MCF 10A (cell line): ENCODE results near the gene CNPY1. TPM values are rescaled to one million over a fixed set of nuclear protein-coding genes. Genes with fewer than 3 reads are reported as not detected.

Experiments
- BruUV-seq: library from RNA; stranded (reverse); fragments of 400-500 nt; replicated peaks from 2 replicates; lab custom pipeline; 2021; lab: Mats Ljungman, UMichigan
- CTCF ChIA-PET: fragments of 300-600 bp; sonication (Branson Sonifier 250); formaldehyde crosslinking; extraction: SDS; loops from one replicate; lab custom pipeline; 2021; ENCODE audit warnings: antibody characterized with exemption, inconsistent platforms; lab: Yijun Ruan, JAX
- POLR2A ChIA-PET: fragments of 300-600, 350-650 bp; sonication (Branson Sonifier 250); formaldehyde crosslinking; extraction: SDS; loops from one replicate; lab custom pipeline; 2020; ENCODE audit warnings: antibody characterized with exemption, inconsistent platforms; lab: Yijun Ruan, JAX
- DNase-seq: peaks from one replicate; pipeline ENCODE4 v3.0.0-alpha.2; 2018; ENCODE audit not compliant: unreplicated experiment
- H3K27ac Mint-ChIP-seq: one replicate; pipeline ENCODE4 v1.8.0; 2022; ENCODE audit warnings: mild to moderate bottlenecking, low read depth, mixed read lengths; ENCODE audit not compliant: unreplicated experiment
- H3K27me3 Mint-ChIP-seq: one replicate; pipeline ENCODE4 v1.8.0; 2022; ENCODE audit warnings: mixed read lengths; ENCODE audit not compliant: insufficient read depth, unreplicated experiment
- H3K36me3 Mint-ChIP-seq: one replicate; pipeline ENCODE4 v1.8.0; 2022; ENCODE audit warnings: mild to moderate bottlenecking, moderate library complexity, mixed read lengths; ENCODE audit not compliant: insufficient read depth, unreplicated experiment
- H3K4me1 Mint-ChIP-seq: one replicate; pipeline ENCODE4 v1.8.0; 2022; ENCODE audit warnings: mixed read lengths; ENCODE audit not compliant: insufficient read depth, unreplicated experiment
- H3K4me3 Mint-ChIP-seq: one replicate; pipeline ENCODE4 v1.8.0; 2022; ENCODE audit warnings: mild to moderate bottlenecking, moderate library complexity, mixed read lengths; ENCODE audit not compliant: unreplicated experiment
- H3K9me3 Mint-ChIP-seq: one replicate; pipeline ENCODE4 v1.8.0; 2022; ENCODE audit warnings: mixed read lengths; ENCODE audit not compliant: unreplicated experiment
- intact Hi-C: fragments of 100-400 bp; cut with micrococcal nuclease; formaldehyde crosslinking; loops from 2 replicates; pipeline ENCODE4 v1.14.1; 2022
- total RNA-seq: library from RNA; stranded (reverse); gene quantifications from 2 replicates; pipeline ENCODE4 v1.2.3, GENCODE V29; 2022
- TF ChIP-seq, protein P1 (sequence below): fragments of 200-600 bp; IDR thresholded peaks from one replicate; pipeline ENCODE4 v1.8.0; 2022; ENCODE audit warnings: antibody characterized with exemption, mild to moderate bottlenecking; ENCODE audit not compliant: unreplicated experiment

CNPY1 gene
- total RNA-seq, 1 experiment from 2014 or later, result not detected

DNA sequence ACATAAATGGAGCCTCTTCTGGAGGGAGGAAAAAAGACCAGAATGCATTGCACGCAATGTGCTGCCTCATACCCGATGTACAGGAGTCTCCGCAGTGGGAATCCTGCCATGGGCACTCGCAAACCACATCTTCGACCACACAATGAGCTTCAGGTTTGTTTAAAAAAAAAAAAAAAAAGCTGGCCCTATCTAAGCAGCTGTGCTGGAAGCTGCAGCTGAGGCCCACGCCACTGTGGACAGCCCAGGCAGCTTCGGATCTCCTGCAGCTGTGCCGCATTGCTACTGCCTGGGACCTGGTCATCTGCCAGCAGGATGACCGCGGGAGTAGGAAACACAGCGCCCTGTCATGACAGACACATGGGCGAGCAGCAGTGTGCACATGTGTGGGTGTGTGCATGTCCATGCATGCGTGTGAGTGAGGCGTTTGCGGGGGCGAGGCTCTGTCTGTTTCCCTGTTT, 62.5 kb downstream of the CNPY1 start:
- POLR2A ChIA-PET, result interaction anchor here (0.6 kb wide), 1 partner anchor 12 kb away, joined by 3 read pairs; no protein-coding TSS in a partner anchor
- Mint-ChIP-seq H3K36me3 (no peaks in the 10 kb centered on the region), H3K27ac (no peak overlapping the region), H3K4me3 (no peak overlapping the region), H3K27me3 (peaks cover 17% of the 10 kb centered on the region), H3K9me3 (no peaks in the 10 kb centered on the region), H3K4me1 (no peaks in the 10 kb centered on the region)
- peak; percentile 60 for DNase-seq
- intact Hi-C loops, result no loop called here
- no TSS peak for BruUV-seq
- TF ChIP-seq, protein P1, sequence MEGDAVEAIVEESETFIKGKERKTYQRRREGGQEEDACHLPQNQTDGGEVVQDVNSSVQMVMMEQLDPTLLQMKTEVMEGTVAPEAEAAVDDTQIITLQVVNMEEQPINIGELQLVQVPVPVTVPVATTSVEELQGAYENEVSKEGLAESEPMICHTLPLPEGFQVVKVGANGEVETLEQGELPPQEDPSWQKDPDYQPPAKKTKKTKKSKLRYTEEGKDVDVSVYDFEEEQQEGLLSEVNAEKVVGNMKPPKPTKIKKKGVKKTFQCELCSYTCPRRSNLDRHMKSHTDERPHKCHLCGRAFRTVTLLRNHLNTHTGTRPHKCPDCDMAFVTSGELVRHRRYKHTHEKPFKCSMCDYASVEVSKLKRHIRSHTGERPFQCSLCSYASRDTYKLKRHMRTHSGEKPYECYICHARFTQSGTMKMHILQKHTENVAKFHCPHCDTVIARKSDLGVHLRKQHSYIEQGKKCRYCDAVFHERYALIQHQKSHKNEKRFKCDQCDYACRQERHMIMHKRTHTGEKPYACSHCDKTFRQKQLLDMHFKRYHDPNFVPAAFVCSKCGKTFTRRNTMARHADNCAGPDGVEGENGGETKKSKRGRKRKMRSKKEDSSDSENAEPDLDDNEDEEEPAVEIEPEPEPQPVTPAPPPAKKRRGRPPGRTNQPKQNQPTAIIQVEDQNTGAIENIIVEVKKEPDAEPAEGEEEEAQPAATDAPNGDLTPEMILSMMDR, result no peak
- CTCF ChIA-PET, result interaction anchor here (0.6 kb wide), 1 partner anchor 67 kb away, joined by 4 read pairs; no protein-coding TSS in a partner anchor

DNA sequence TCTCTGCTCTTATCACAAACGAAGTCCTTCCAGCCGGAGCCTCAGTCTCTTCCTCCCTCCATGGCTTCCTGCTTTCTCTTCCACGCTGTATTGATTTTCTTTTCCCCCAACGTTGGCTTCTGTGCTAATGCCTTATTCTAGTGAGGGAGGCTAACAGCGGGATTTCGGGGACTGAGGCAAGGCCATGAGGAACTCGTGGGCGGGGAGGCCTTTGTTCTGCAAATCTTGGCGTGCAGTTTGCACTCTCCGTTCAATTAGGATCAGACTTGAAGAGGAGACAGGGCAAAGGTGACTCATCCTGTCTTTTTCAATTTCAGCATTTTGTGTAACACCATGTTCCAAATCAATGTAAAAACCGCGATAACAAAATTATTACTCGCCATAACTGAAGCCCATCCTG, 63.1 kb downstream of the CNPY1 start:
- CTCF ChIA-PET, result no interaction called here
- H3K36me3 Mint-ChIP-seq, result no peaks in the 10 kb centered on the region
- no peak overlapping the region for H3K4me3 Mint-ChIP-seq
- peaks cover 24% of the 10 kb centered on the region for H3K27me3 Mint-ChIP-seq
- H3K4me1 Mint-ChIP-seq, result no peaks in the 10 kb centered on the region
- TF ChIP-seq, protein P1, result no peak
- peak; percentile 58 for DNase-seq
- H3K9me3 Mint-ChIP-seq, result no peaks in the 10 kb centered on the region
- intact Hi-C loops, result no loop called here
- no TSS peak for BruUV-seq
- no peak overlapping the region for H3K27ac Mint-ChIP-seq
- POLR2A ChIA-PET, result interaction anchor here (0.6 kb wide), 1 partner anchor 12 kb away, joined by 3 read pairs; no protein-coding TSS in a partner anchor

DNA sequence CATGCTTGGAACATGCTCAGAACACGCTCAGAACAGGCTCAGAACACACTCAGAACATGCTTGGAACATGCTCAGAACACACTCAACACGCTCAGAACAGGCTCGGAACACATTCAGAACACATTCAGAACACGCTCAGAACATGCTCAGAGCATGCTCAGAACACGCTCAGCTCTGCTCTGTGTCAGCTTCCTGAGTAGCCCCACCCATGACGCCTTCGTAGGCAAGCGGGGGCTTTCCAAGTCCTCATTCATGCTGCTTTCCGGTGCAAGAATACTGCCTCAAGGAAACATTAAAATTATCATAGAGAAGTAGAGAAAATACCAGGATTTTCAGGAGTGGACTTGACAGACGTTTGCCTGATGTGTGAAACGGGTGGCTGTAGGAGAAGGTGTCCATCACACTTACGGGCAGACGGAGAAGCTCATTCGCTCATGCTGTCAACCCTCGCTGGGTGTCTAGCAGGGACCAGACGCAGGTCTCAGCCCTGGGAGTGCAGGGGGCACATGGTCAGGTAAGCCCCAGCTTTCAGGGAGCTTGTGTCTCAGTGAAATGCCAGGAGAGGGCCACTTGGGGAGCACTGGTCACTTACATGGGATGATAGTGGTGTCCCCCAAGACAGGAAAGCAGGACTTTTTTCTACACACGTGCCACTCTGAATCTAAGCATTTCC, 63.7 kb downstream of the CNPY1 start:
- DNase-seq, result no peak
- H3K4me1 Mint-ChIP-seq, result no peaks in the 10 kb centered on the region
- no TSS peak for BruUV-seq
- H3K36me3 Mint-ChIP-seq, result no peaks in the 10 kb centered on the region
- intact Hi-C loops, result no loop called here
- ChIA-PET CTCF (no interaction called here), POLR2A (no interaction called here)
- peaks cover 30% of the 10 kb centered on the region for H3K27me3 Mint-ChIP-seq
- H3K4me3 Mint-ChIP-seq, result no peak overlapping the region
- TF ChIP-seq, protein P1, result no peak
- no peak overlapping the region for H3K27ac Mint-ChIP-seq
- no peaks in the 10 kb centered on the region for H3K9me3 Mint-ChIP-seq

DNA sequence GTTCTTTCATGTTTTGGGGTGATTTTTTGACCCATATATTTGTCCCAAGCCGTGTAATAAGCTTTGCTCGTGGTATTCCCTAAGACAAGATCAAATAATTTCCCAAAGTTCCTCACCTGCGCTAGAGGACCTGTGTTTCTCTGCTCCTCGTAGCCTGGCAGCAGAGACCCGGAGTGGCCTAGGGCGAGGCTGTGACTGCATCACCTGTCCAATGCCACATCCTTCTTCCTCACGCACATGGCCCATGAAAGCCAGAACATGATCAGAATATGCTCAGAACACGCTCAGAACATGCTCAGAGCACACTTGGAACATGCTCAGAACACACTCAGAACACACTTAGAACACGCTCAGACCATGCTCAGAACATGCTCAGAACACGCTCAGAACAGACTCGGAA, 64.6 kb downstream of the CNPY1 start:
- no peak overlapping the region for H3K27ac Mint-ChIP-seq
- TF ChIP-seq, protein P1, result no peak
- H3K9me3 Mint-ChIP-seq, result no peaks in the 10 kb centered on the region
- no peak for DNase-seq
- H3K36me3 Mint-ChIP-seq, result no peaks in the 10 kb centered on the region
- ChIA-PET CTCF (no interaction called here), POLR2A (no interaction called here)
- H3K27me3 Mint-ChIP-seq, result peaks cover 38% of the 10 kb centered on the region
- intact Hi-C loops, result no loop called here
- no TSS peak for BruUV-seq
- no peak overlapping the region for H3K4me3 Mint-ChIP-seq
- H3K4me1 Mint-ChIP-seq, result no peaks in the 10 kb centered on the region
